A673 (cell line): Measurements from ENCODE around the gene CD79A. TPM values are rescaled to one million over a fixed set of nuclear protein-coding genes. Genes with fewer than 3 reads are reported as not detected.
A peak's percentile ranks its signal among the peaks of the same experiment; 100 is the strongest.

Experiments used
- BruUV-seq: library from RNA; stranded (reverse); fragments of 400-500 nt; replicated peaks from 2 replicates; lab custom pipeline; 2021; lab: Mats Ljungman, UMichigan
- CTCF ChIA-PET: fragments of 300-600 bp; sonication (Branson Sonifier 250); formaldehyde crosslinking; loops from one replicate; lab custom pipeline; 2022; ENCODE audit warnings: antibody characterized with exemption; lab: Charles Lee
- POLR2A ChIA-PET: fragments of 300-600 bp; sonication (Branson Sonifier 250); formaldehyde crosslinking; loops from one replicate; lab custom pipeline; 2022; ENCODE audit warnings: antibody characterized with exemption; ENCODE audit not compliant: low non-redundant PET; lab: Charles Lee
- DNase-seq: peaks from one replicate; pipeline ENCODE4 v3.0.0-alpha.2; 2015; ENCODE audit warnings: low spot score
- H3K27ac ChIP-seq: fragments of 200-600 bp; sonication (generic); 2 replicates; pipeline ENCODE4 v1.5.1; 2016; ENCODE audit warnings: mixed run types, low read depth, mild to moderate bottlenecking, mixed read lengths, antibody characterized with exemption, low read length; ENCODE audit not compliant: poor library complexity, severe bottlenecking
- H3K27me3 ChIP-seq: fragments of 200-600 bp; sonication (generic); replicated peaks from 2 replicates; pipeline ENCODE4 v1.6.1; 2017; ENCODE audit warnings: mixed run types, low read depth, mild to moderate bottlenecking, mixed read lengths, antibody characterized with exemption, low read length; ENCODE audit not compliant: insufficient read depth, poor library complexity
- H3K36me3 ChIP-seq: fragments of 200-600 bp; sonication (generic); 2 replicates; pipeline ENCODE4 v1.6.1; 2016; ENCODE audit warnings: mixed run types, mild to moderate bottlenecking, mixed read lengths, antibody characterized with exemption, low read length; ENCODE audit not compliant: insufficient read depth, poor library complexity, severe bottlenecking
- H3K4me1 ChIP-seq: fragments of 200-600 bp; sonication (generic); 2 replicates; pipeline ENCODE4 v1.6.1; 2017; ENCODE audit warnings: mixed run types, mild to moderate bottlenecking, mixed read lengths, antibody characterized with exemption, low read length; ENCODE audit not compliant: insufficient read depth, poor library complexity, severe bottlenecking
- H3K4me3 ChIP-seq: fragments of 200-600 bp; sonication (generic); 2 replicates; pipeline ENCODE4 v1.5.1; 2016; ENCODE audit warnings: low read depth, mixed run types, mild to moderate bottlenecking, mixed read lengths, low read length; ENCODE audit not compliant: poor library complexity, severe bottlenecking
- H3K9me3 ChIP-seq: fragments of 200-600 bp; sonication (generic); 2 replicates; pipeline ENCODE4 v1.6.1; 2016; ENCODE audit warnings: mixed run types, low read depth, mild to moderate bottlenecking, mixed read lengths, antibody characterized with exemption, low read length; ENCODE audit not compliant: poor library complexity, severe bottlenecking
- EZH2 ChIP-seq: fragments of 200-600 bp; sonication (generic); IDR thresholded peaks from 2 replicates; pipeline ENCODE4 v1.6.1; 2017; ENCODE audit warnings: borderline replicate concordance, low read depth, mild to moderate bottlenecking, mixed read lengths, antibody characterized with exemption, low read length; ENCODE audit not compliant: poor library complexity, severe bottlenecking
- intact Hi-C: fragments of 100-400 bp; cut with micrococcal nuclease; formaldehyde crosslinking; loops from one replicate; pipeline ENCODE4 v1.10.0; 2022; ENCODE audit not compliant: unreplicated experiment
- total RNA-seq: library from RNA; stranded (reverse); gene quantifications from 2 replicates; pipeline ENCODE4 v1.2.3, GENCODE V29; 2021
- TF ChIP-seq, protein P1 (sequence below): fragments of 300-800, 200-600 bp; sonication (generic); conservative IDR thresholded peaks from 2 replicates; pipeline ENCODE4 v1.5.1; 2017; ENCODE audit warnings: low read depth, mild to moderate bottlenecking, antibody characterized with exemption, low read length, moderate library complexity, mixed read lengths

Gene CD79A
- total RNA-seq, 1 experiment from 2014 or later, result 17.8 TPM

DNA sequence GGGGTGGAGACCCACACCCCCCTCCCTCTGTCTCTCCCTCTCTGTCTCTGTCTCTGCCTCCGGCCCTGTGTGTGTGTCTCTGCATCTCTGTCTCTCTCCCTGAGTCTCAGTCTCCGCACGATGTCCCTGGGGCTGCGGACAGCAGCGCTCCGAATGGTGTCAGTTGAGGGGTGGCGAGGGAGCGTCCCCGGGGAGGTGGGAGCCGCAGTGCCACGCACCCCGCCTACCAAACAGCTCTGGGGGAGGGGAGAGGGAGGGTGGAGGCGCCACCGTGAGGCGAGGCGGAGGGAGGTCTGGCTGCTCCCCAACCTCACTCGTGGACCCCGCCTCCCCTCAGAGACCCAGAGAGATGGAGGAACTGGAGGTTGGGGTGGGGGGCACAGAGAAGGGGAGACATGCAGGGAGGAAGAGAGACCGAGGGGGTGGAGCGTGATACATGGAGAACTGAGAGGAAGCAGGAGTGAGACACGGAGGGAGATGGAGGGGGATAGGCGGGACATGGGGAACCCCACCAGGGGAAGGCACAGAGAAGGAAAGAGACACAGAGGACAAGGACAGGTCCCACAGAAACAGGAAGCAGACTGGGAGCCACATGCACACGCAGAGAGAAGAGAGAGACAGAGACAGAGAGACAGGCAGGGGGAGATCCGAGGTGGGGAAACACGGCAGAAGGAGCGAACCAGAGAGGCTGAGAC lies 44.0 kb downstream of the CD79A start:
- CTCF ChIA-PET, result no interaction called here
- Histone ChIP-seq H3K27me3 (peaks cover 7% of the 10 kb centered on the region), H3K4me3 (no peak overlapping the region), H3K36me3 (no peaks in the 10 kb centered on the region), H3K27ac (no peak overlapping the region), H3K9me3 (no peaks in the 10 kb centered on the region), H3K4me1 (peaks cover 4% of the 10 kb centered on the region)
- no TSS peak for BruUV-seq
- POLR2A ChIA-PET, result no interaction called here
- no peak for DNase-seq
- intact Hi-C loops, result no loop called here
- TF ChIP-seq EZH2, result no peak
- TF ChIP-seq, protein P1, sequence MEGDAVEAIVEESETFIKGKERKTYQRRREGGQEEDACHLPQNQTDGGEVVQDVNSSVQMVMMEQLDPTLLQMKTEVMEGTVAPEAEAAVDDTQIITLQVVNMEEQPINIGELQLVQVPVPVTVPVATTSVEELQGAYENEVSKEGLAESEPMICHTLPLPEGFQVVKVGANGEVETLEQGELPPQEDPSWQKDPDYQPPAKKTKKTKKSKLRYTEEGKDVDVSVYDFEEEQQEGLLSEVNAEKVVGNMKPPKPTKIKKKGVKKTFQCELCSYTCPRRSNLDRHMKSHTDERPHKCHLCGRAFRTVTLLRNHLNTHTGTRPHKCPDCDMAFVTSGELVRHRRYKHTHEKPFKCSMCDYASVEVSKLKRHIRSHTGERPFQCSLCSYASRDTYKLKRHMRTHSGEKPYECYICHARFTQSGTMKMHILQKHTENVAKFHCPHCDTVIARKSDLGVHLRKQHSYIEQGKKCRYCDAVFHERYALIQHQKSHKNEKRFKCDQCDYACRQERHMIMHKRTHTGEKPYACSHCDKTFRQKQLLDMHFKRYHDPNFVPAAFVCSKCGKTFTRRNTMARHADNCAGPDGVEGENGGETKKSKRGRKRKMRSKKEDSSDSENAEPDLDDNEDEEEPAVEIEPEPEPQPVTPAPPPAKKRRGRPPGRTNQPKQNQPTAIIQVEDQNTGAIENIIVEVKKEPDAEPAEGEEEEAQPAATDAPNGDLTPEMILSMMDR, result 0 out of 2 replicates have a peak, but pooled peaks have one; percentile 20

DNA sequence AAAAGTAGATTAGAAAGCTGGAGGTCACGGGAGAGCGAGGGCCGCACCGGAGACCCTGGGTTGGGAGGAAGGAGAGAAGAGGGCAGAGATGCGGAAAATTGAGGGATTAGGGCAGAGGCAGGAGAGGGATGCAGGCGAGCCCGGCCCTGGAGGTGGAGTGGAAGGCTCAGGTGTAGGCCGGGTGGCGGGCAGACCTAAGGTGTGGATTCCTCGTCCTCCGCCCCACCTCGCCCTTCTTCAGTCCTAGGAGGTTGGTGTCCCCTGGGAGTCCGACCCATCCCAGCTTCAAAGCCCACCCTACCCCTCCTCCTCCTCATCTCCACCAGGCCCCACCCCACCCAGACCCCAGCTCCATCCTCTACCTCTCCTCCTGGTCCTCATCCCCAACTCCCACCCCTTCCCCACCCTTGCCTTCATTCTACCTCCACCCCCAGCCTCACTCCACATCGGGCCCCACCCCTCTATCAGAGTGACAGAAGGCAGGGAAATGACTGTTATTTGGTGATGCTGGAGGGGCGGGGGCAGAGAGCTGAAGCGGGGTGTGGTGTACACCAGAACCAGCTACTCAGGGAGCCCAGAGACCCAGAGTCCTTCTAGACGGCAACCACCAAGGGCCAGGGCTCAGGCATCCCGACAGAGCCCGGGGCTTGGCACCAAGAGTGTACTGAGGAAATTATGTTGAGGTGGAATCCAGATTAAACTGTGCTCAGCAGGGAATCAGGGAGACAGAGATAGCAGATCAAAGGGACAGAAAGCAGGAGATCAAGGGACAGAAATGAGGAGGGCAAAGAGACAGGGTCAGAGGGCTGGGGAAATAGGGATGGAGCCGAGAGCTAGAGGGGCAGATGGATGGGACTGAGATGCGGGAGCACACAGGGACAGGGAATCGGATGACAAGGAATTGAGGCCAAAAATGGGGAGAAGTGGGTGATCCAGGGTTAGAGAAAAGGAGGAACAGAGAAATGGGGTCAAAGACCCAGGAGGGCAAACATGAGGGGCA lies 44.8 kb downstream of the CD79A start:
- H3K27ac ChIP-seq, result no peak overlapping the region
- H3K4me1 ChIP-seq, result peaks cover 4% of the 10 kb centered on the region
- no peaks in the 10 kb centered on the region for H3K36me3 ChIP-seq
- no peaks in the 10 kb centered on the region for H3K27me3 ChIP-seq
- no peak overlapping the region for H3K4me3 ChIP-seq
- BruUV-seq, result no TSS peak
- H3K9me3 ChIP-seq, result no peaks in the 10 kb centered on the region
- ChIA-PET CTCF (no interaction called here), POLR2A (no interaction called here)
- TF ChIP-seq, protein P1, result no peak
- no peak for TF ChIP-seq EZH2
- intact Hi-C loops, result no loop called here
- DNase-seq, result no peak

DNA sequence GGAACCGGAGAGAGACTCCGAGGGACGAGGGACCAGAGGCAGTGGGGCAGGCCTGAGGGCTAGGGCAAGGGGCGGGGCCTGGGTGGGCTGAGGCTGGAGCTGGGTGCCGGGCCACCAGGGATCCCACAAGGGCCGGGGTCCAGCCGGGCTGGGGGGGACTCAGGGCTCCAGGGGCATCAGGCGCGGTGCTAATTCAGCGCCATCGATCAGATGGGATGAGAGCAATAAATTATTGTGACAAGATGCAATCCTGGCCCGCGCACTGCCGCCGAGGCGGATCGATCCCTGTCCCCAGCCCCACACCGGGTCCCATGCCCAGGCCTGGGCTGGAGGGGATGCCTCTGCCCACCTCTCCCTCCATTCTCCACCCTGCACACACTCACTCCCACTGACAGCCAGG lies 45.5 kb downstream of the CD79A start:
- H3K27ac ChIP-seq, result no peak overlapping the region
- peaks cover 4% of the 10 kb centered on the region for H3K4me1 ChIP-seq
- no peak overlapping the region for H3K4me3 ChIP-seq
- ChIA-PET POLR2A (no interaction called here), CTCF (no interaction called here)
- no peaks in the 10 kb centered on the region for H3K27me3 ChIP-seq
- DNase-seq, result no peak
- intact Hi-C loops, result no loop called here
- no TSS peak for BruUV-seq
- no peak for TF ChIP-seq EZH2
- TF ChIP-seq, protein P1, result no peak
- H3K9me3 ChIP-seq, result no peaks in the 10 kb centered on the region
- H3K36me3 ChIP-seq, result no peaks in the 10 kb centered on the region
